HG03108 (cell line): Measurements from ENCODE around the gene ZDHHC12.

ENCODE experiments used
- ATAC-seq: cut with Tn5 transposase; IDR thresholded peaks from one replicate; pipeline ENCODE4 v1.9.1; 2021; ENCODE audit warnings: moderate library complexity; ENCODE audit not compliant: unreplicated experiment

ZDHHC12 gene

DNA sequence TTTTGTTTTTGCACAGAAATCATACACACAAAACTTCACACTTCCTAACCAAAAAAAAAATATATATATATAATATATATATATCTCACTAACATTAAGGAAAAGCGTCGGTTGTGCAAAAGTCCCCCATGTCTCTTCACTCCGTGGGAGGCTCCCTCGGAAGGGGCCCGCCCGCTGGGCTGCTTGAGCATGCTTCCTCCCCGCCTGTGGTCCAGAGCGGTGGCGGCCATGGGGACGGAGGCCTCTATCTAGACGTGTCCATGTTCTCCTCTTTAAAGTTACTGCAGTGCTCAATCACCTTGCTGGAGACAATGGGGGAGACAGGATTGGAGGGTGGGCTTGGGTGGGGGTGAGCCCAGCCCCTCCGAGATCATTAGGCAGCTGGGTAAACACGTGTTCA is 7.2 kb upstream of the ZDHHC12 start:
- ATAC-seq: no peak

DNA sequence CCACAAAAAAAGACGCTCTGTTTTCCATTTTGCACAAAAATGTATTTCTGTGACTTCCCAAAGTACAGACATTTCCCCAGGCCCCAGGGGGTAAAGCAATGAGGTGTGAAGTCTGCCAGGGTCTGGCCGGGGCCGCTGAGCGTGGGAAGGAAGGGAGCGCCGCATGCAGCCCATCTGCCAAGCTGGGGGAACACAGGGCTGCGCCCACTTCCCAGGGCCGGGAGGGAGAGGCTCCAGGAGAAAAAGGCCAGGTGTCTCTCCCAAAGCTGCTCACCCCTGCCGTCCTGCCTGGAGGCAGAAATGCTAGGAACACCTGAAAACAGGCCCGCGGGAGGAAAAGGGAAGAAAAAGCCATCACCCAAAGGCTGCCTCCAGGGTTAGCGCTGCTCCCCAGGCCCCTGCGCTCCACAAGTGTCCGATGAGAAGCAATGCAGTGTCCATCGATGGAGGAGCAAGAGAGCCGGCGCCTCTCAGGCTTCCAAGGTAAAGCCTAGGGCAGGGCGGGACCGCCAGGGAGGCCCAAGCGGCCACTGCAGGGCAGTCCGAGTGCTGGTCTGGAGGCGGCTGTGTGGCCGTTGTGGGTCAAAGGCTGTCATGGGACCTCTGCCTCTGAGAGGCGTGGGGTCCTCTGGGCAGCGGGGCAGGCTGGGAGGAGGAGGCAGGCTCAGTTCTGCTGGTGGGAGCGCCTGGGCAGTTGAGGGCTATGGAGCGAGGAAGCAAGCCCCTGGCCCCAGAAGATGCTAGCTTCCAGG is 6.0 kb upstream of the ZDHHC12 start:
- no peak for ATAC-seq

DNA sequence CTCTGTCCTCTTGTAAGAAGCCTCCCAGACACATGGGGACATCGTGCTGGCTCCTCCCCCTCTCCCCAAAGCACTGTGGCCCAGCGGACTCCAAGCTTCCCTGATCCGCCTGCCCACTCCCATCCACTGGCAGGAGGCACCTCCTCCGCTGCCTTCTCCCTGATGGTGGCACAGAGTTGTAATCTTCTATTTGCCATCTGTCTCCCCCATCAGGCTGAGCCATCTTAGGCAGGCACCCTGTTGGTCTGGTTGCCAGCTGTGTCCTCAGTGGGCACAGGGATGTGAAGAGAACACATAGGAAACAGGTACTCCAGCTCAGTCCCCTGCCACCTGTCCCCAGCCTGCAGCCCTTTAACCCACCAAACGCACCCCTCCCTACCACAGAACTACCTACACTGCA is 5.4 kb upstream of the ZDHHC12 start:
- no peak for ATAC-seq

DNA sequence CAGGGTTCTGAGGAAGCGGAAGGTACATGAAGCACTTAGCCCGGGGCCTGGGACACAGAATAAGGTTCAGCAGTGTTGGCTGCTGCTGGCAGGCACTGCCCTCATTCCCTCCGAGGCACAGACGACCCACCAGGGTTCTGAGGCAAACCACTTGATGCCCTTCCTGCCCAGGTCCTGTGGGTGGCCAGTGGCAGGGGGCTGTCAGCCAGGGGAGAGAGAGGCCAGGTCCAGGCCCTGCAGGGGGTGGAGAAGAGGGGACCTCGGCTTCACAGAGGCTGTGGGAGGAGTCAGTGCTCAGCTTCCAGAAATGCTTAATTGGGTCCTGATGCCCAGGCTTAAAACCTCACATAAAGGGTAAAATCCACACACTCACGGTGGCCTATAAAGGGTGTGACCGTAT is 4.4 kb upstream of the ZDHHC12 start:
- no peak for ATAC-seq

DNA sequence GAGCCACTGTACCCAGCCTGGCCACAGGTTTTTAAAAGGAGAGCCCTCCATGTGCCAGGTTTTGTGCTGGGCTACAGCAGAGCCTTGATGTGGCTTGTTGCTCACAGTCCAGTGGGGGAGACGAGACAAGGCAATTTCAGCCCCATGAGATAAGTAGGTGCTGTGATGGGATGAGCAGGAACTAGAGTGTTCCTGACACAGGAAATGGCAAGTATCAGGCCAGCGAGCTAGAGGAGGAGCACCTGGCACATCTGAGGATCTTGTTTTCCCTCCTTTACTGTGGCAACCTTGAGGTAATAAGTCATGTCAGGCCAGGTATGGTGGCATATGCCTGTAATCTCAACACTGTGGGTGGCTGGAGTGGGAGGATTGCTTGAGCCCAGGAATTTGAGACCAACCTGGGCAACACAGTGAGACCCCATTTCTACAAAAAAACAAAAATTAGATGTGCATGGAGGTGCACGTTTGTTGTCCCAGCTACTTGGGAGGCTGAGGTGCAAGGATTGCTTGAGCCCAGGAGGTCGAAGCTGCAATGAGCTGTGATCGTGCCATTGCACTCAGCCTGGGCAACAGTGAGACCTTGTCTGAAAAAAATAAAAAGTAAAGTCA is 3.8 kb upstream of the ZDHHC12 start:
- no peak for ATAC-seq

DNA sequence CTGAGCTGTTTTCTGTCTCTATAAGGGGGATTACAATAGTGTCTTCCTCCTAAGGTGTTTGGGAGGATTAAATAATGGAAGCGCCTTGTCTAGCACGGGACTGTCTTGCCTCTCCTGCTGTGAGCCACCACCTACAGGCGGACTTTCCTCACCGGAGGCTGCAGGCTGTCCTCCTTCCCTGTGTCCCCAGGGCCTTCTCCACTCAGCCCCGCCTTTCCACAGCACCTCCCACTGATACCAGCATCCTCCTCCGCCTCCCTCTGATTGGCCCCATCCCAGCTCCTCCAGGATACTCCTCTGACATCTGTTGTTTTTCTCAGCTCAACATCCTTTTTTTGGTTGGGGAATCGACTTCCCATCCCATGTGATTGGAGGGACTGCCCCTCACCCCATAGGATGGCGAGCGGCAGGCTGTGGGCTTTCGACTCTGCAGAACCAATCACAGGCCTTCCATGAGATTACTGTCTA is 851 bp upstream of the ZDHHC12 start:
- ATAC-seq: no peak

DNA sequence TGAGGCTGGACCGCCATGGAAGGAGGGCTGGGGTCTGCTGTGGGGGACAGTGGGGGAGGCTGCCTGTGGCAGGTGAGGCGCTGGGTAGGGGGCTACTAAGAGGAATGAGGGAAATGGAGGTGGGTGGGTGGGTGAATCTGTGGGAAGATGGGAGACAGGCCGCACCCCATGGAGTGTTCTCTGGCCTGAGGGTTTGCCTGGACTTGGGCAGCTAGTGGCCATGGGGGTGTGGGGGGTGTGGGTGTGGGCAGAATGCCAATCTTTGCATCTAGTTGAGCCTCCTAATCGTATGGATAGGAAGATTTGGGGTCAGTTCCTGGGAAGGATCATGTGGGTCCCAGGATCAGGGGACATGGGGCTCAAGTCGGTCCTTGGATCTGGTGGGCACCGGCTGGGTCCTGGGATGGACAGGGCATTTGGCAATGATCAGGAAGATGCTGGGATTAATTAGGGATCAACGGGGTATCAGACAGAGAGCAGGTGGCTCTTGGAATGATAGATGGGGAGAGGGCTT is 518 bp downstream of the ZDHHC12 start:
- ATAC-seq: no peak

DNA sequence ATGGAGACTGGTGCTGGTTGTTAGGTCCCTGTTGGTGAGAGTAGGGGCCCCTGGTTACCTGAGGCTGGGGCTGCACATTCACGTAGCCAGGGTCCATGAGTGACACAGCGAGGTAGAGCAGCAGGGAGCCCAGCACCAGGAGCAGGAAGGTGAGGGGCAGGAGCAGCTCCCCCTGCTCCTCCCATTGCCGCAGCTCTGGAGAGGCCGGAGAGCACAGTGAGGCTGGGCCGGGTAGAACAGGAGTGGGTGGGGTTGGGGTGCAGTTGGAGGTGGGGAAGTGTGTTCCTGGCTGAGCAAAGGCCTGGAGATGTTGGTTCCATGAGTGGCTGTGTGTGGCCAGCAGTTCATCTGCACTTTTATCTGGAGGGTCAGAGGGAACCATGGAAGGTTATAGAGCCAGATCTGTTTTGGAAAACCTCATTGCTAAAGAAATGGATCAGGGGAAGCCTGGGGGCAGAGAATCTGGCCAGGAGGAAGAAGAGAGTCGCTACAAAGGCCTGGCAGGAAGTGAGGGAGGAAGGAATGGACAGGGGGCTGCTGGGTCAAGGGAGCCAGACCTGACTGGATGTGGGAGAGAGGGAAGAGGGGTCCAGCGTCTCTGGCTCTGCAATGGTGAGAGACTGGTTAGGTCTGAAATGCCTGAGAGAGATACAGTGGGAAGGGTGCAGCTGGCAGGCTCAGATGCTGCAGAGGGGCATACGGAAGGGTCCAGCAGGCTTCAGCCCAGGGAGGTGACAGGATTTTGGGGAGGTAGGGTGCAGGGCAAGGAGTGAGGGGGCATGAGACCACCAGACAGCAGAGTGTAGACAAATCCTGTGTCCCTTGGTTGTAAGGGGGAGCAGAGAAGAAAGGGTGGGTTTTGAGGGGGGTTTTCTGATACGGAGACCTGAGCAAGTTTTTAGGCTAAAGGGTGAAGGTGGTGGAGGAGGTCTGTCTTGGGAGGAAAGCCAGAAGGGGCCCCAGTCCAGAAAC is 1.3 kb downstream of the ZDHHC12 start:
- no peak for ATAC-seq

DNA sequence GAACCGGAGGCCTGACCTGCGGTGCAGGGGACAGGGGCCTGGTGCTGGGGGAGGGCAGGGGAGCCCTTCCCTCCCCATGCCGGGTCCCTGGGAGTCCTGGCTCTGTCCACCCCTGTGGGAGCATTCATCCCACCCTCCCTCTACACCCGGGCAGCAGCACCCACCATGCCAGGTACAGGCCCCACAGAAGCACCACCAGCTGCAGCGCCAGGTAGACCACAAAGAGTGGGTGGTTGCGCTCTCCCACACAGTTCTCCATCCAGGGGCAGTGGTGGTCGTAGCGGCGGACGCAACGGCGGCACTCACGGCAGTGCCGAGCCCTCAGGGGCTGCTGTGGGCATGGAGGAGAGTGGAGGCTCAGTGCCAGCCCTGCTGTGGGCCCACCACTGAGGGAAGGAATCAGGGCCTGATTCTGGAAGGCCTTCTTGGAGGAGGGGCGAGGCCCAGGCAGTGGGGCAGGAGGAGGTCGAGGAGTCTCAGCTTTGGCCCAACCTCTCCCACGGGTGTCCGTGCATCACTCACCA is 2.4 kb downstream of the ZDHHC12 start:
- ATAC-seq: no peak

DNA sequence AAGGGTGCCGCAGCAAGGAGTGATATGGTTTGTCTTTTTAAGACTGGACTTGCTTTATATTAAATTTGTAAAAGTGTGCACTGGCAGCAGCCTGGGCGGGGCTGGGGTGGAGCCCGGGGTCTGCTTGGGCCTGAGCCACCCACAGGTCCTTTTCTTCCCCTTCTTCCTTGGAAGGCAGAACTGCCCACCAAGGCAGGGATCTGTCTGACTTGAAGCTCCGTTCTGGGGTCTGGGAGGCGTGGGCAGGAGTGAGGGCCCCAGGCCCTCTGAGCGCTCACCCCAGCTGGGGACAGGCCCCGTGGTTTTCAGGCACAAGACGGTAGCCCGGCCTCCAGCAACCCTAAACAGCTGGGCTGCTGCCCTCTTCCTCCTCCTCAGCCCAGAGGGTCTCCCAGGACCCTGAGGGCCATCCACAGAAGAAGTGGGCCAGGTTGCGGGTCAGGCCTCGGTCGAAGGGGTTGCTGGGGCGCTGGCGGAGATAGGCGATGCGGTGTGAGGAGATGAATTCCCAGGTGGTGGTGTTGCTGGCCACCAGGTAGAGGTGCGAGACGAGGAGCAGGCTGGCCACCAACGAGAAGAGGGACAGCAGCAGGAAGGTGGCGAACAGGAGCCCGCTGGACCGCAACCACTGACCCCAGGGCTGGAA is 3.0 kb downstream of the ZDHHC12 start:
- ATAC-seq: no peak

DNA sequence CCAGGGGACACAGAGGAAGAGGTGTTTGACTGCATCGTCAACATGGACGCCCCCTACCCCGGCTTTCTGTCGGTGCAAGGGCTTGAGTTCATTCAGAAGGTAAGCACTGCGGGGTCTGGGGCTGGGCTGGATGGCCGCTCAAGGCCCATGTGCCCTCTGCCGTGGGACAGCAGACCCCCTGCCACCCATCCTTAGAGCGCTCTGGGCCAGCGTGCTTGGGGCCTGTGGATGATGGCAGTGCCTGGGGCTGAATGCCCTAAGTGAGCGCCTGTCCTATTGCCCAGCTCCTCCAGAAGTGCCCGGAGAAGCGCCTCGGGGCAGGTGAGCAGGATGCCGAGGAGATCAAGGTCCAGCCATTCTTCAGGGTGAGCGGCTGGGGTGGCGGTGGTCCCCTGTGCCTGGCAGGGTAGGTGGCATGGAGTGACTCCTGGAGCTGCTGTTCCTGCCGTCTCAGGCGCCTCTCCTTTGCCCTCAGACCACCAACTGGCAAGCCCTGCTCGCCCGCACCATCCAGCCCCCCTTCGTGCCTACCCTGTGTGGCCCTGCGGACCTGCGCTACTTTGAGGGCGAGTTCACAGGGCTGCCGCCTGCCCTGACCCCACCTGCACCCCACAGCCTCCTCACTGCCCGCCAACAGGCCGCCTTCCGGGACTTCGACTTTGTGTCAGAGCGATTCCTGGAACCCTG is 3.9 kb downstream of the ZDHHC12 start:
- no peak for ATAC-seq

DNA sequence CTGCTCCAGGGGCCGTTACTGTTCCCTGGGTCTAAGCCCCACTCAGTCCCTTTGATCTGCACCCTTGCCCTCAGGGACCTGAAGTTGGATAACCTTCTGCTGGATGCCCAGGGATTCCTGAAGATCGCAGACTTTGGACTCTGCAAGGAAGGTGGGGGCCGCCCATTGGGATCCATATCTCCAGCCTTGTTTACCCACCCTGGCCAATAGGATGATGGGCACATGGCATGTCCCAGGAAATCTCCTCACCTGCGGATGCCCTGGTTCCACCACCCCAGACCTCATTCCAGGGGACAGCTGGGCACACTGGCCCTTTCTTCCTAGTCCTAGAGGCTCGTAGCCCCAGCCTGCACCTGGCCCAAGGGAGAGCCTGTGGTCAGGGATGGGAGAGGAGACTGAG is 5.5 kb downstream of the ZDHHC12 start:
- ATAC-seq: no peak

DNA sequence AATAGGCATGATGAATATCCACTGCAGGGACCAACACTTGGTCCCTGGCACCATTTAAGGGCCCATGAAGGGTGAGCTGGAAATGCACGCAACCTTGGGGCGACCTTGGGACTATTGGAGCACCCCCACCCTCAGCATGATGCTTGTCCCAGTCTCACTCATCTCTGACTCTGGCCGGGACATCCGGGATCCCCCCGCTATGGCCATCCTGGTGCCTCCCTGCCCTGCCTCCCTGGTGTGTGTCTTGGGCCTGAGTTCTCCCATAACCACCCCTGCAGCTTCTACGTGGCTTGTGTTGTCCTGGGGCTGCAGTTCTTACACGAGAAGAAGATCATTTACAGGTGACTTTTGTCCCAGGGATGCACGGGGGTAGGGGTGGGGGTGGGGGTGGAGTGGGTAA is 5.9 kb downstream of the ZDHHC12 start:
- ATAC-seq: no peak

DNA sequence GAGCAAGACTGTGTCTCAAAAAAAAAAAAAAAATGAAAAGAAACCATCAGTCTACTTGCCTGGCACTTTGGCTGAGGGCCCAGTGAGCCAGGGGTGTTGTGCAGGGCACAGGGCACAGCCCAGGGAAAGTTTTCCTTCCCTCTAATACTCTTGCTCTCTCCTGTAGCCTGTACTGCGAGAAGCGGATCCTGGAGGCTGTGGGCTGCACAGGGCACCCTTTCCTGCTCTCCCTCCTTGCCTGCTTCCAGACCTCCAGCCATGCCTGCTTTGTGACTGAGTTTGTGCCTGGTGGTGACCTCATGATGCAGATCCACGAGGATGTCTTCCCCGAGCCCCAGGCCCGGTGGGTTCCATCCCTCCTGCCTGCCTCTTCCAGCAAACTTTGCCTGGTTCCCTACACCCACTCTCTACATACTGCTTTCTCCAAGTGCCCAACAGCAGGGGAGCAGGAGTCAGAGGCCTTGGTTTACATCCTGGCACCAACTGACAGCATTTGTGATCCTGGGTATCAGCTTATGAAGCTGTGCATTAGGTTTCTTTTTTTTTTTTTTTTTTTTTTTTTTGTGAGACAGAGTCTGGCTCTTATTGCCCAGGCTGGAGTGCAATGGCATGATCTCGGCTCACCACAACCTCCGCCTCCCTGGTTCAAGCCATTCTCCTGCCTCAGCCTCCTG is 7.2 kb downstream of the ZDHHC12 start:
- no peak for ATAC-seq

DNA sequence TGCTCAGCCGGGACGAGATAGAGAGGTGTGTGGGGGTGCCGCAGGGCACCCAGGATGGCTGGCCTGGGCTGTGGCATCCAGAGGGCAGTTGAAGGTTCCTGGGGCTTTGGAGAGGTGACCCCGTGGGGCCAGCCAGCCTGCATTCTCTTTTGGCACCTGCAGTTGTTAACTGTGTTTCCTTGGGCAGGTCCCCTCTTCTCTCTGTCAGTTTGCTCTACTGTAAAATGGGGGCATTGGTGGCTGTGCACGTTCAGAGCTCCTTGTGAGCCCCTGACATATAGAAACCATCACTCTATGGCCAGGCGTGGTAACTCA is 8.5 kb downstream of the ZDHHC12 start:
- ATAC-seq: no peak

DNA sequence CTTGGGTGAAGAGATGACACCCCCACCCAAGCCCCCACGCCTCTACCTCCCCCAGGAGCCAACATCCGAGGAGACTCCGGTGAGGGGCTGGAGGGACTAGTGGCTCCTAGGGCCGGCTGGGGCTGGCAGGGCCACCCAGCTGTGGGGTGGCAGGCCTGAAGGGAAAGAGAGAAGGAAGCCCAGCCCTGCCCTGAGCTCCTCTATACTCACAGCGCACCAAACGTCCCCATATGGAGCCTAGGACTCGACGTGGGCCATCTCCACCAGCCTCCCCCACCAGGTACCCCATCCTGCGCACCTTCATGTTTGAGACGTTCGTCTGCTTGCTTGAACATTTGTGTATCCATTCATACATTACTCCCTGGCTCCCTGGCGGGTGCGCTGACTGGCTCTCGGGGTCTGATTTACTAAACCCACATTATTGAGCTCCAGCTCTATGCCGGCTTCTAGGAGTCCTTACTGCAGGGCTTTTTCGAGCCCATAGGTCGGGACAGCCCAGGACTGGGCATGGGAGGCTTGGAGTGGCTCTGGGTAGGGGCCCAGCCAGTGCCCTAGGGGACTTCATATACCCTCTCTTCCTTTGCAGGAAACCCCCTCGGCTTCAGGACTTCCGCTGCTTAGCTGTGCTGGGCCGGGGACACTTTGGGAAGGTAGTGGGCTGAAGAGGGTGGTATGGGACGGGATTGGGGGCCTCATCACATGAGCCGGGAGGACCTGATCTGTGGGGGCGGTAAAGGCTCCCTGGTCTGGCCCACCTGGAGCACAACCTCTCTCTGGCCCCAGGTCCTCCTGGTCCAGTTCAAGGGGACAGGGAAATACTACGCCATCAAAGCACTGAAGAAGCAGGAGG is 9.1 kb downstream of the ZDHHC12 start:
- ATAC-seq: no peak

DNA sequence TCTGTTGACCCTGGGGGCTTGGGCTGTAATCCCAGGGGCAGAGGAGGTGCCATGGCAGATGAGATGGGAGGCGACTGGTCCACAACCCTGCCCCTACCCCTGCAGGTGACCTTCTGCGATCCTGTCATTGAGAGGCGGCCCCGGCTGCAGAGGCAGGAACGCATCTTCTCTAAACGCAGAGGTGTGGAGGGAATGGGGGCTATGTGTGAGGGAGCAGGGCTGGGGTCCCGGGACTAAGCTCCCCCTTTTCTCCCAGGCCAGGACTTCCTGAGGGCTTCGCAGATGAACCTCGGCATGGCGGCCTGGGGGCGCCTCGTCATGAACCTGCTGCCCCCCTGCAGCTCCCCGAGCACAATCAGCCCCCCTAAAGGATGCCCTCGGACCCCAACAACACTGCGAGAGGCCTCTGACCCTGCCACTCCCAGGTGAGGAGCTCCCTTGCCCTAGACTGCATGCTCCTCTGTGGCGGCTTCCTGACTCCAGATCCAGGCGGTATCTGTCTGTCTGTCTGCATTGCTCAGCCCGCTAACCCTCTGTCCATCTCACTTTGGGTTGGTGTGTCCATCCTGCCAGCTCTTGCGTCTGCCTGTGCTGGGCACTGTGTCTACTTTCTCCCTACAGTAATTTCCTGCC is 9.9 kb downstream of the ZDHHC12 start:
- no peak for ATAC-seq

DNA sequence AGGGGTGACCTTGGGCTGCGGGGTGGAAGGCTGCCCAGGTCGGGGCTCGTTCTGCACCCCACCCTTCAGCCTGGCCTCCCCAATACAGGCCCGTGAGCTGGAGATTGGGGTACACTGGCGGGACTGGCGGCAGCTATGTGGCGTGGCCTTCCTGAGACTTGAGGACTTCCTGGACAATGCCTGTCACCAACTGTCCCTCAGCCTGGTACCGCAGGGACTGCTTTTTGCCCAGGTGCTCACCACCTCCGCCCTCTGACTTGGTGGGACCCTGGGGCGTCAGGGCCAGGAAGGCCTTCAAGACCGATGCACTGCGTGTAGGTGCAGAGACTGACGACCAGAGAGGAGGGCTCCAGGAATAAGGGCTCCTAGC is 10.5 kb downstream of the ZDHHC12 start:
- ATAC-seq: no peak
